ENCODE results near the gene CEBPZOS. TPM values are rescaled to one million over a fixed set of nuclear protein-coding genes. Genes with fewer than 3 reads are reported as not detected.
"Not testable (repeated sequence)": the region's sequence is repeated elsewhere in the genome, so short reads cannot be mapped to it uniquely, and the experiment has no call there.

Gene CEBPZOS
- total and polyA plus RNA-seq, 4 donors, result 9.1 to 22.9 (median 13.5) TPM

DNA sequence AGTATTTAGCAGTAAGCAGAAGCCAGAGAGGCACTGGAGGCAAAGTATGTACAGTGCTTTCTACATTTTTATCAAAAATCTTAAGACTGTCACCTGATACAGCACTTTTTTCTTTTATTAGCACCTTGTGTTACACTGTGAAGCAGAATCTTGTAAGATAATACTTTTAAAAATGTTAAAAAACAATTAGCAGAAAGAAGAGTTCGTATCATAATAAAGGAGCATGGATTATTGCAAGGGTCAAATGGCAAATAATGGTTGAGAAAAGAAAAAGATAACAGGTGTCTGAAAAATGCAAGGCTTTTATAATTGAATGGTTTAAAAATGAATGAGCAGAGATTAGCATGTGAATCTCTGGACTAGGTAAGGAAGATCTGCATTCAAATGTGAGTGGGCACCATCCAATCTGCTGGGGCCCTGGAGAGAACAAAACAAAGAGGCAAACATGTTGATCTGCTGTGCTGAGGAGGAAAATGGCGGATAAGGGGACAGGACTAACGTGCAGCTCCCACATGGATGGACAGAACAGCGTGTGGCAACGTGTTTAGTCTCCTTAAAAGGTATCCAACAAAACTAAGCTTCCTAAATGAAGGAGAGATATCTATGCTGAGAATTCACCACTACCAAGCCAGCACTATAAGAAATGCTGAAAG lies 9.5 kb downstream of the CEBPZOS start (continued):
- TF ChIP-seq, protein P1, sequence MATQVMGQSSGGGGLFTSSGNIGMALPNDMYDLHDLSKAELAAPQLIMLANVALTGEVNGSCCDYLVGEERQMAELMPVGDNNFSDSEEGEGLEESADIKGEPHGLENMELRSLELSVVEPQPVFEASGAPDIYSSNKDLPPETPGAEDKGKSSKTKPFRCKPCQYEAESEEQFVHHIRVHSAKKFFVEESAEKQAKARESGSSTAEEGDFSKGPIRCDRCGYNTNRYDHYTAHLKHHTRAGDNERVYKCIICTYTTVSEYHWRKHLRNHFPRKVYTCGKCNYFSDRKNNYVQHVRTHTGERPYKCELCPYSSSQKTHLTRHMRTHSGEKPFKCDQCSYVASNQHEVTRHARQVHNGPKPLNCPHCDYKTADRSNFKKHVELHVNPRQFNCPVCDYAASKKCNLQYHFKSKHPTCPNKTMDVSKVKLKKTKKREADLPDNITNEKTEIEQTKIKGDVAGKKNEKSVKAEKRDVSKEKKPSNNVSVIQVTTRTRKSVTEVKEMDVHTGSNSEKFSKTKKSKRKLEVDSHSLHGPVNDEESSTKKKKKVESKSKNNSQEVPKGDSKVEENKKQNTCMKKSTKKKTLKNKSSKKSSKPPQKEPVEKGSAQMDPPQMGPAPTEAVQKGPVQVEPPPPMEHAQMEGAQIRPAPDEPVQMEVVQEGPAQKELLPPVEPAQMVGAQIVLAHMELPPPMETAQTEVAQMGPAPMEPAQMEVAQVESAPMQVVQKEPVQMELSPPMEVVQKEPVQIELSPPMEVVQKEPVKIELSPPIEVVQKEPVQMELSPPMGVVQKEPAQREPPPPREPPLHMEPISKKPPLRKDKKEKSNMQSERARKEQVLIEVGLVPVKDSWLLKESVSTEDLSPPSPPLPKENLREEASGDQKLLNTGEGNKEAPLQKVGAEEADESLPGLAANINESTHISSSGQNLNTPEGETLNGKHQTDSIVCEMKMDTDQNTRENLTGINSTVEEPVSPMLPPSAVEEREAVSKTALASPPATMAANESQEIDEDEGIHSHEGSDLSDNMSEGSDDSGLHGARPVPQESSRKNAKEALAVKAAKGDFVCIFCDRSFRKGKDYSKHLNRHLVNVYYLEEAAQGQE (IDR thresholded peaks at IDR 0.05), result no peak
- TF ChIP-seq HNF4G (IDR thresholded peaks at IDR 0.05) (no peak), GABPA (IDR thresholded peaks at IDR 0.05 in 1 of 2, conservative IDR thresholded peaks at IDR 0.05 in 1 of 2) (no peak), TAF1 (conservative IDR thresholded peaks at IDR 0.05) (no peak), RXRA (IDR thresholded peaks at IDR 0.05) (no peak), HNF4A (conservative IDR thresholded peaks at IDR 0.05) (no peak), NR2F2 (IDR thresholded peaks at IDR 0.05) (no peak), JUND (IDR thresholded peaks at IDR 0.05) (no peak), SP1 (IDR thresholded peaks at IDR 0.05) (no peak), FOXA2 (IDR thresholded peaks at IDR 0.05) (no peak)
- TF ChIP-seq, protein P2, sequence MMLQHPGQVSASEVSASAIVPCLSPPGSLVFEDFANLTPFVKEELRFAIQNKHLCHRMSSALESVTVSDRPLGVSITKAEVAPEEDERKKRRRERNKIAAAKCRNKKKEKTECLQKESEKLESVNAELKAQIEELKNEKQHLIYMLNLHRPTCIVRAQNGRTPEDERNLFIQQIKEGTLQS (IDR thresholded peaks at IDR 0.05), result no peak
- TF ChIP-seq, protein P3, sequence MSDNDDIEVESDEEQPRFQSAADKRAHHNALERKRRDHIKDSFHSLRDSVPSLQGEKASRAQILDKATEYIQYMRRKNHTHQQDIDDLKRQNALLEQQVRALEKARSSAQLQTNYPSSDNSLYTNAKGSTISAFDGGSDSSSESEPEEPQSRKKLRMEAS (IDR thresholded peaks at IDR 0.05), result no peak

DNA sequence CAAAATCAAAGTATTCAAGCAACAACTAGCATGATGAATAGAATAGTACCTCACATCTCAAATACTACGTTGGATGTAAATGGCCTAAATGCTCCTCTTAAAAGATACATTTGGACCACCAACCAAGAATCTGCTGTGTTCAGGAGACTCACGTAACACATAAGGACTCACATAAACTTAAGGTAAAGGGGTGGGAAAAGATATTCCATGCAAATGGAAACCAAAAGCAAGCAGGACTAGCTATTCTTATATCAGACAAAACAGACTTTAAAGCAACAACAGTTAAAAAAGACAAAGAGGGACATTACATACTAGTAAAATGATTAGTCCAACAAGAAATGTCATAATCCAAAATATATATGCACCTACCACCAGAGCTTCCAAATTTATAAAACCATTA lies 10.5 kb downstream of the CEBPZOS start:
- H3K4me1 ChIP-seq (ENCODE audit: control insufficient read depth in 4 of 4, insufficient read depth in 4 of 4, low read length in 3 of 4); H3K9ac ChIP-seq (ENCODE audit: low read depth in 1 of 2, low read length in 2 of 2); H3K27ac ChIP-seq (ENCODE audit: low read depth in 1 of 2, low read length in 2 of 2); H3K27me3 ChIP-seq (ENCODE audit: control insufficient read depth in 4 of 4, insufficient read depth in 4 of 4, low read length in 3 of 4); H3K4me3 ChIP-seq (ENCODE audit: low read depth in 1 of 3, low read length in 3 of 3); DNase-seq (ENCODE audit: low spot score): not testable (repeated sequence)
- WGBS, result 98% methylated on average over 2 of the region's 2 CpGs
- peaks cover 2 to 82% (median 65%) of the 10 kb centered on the region in 4 donors for H3K36me3 ChIP-seq (ENCODE audit: control insufficient read depth in 4 of 4, insufficient read depth in 3 of 4, low read depth in 1 of 4, low read length in 3 of 4)
- H3K9me3 ChIP-seq (ENCODE audit: control insufficient read depth in 4 of 4, low read length in 3 of 4), result peaks cover 5 to 16% (median 10%) of the 10 kb centered on the region in 4 donors

DNA sequence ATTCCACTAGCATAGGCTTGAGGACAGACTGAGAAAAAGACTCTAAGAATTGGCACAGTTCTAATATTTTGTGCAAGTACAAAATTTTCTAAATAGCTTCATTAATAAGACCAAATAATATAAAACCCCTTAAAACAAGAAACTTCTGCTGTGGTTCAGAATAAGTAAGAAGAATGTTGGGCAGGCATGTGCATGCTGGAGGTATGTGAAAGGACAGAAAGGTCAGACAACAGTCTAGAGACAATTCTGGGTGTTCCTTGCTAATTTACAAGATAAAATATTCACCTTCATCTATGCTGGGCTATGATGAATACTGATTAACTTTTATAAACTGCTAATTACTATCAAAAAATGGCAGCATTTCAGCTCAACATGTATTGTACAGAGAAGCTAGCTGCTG lies 14.9 kb downstream of the CEBPZOS start:
- Histone ChIP-seq H3K9ac (ENCODE audit: low read depth in 1 of 2, low read length in 2 of 2) (no peak overlapping the region), H3K27ac (ENCODE audit: low read depth in 1 of 2, low read length in 2 of 2) (no peak overlapping the region), H3K4me3 (ENCODE audit: low read depth in 1 of 3, low read length in 3 of 3) (no peak overlapping the region), H3K9me3 (ENCODE audit: control insufficient read depth in 4 of 4, low read length in 3 of 4) (peaks cover 4 to 12% (median 7%) of the 10 kb centered on the region in 4 donors), H3K36me3 (ENCODE audit: control insufficient read depth in 4 of 4, insufficient read depth in 3 of 4, low read depth in 1 of 4, low read length in 3 of 4) (peaks cover 2 to 84% (median 62%) of the 10 kb centered on the region in 4 donors), H3K4me1 (ENCODE audit: control insufficient read depth in 4 of 4, insufficient read depth in 4 of 4, low read length in 3 of 4) (no peaks in the 10 kb centered on the region), H3K27me3 (ENCODE audit: control insufficient read depth in 4 of 4, insufficient read depth in 4 of 4, low read length in 3 of 4) (no peaks in the 10 kb centered on the region)
- TF ChIP-seq, protein P4, sequence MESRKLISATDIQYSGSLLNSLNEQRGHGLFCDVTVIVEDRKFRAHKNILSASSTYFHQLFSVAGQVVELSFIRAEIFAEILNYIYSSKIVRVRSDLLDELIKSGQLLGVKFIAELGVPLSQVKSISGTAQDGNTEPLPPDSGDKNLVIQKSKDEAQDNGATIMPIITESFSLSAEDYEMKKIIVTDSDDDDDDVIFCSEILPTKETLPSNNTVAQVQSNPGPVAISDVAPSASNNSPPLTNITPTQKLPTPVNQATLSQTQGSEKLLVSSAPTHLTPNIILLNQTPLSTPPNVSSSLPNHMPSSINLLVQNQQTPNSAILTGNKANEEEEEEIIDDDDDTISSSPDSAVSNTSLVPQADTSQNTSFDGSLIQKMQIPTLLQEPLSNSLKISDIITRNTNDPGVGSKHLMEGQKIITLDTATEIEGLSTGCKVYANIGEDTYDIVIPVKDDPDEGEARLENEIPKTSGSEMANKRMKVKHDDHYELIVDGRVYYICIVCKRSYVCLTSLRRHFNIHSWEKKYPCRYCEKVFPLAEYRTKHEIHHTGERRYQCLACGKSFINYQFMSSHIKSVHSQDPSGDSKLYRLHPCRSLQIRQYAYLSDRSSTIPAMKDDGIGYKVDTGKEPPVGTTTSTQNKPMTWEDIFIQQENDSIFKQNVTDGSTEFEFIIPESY (IDR thresholded peaks at IDR 0.05), result no peak
- no peak for DNase-seq (ENCODE audit: low spot score)

Data from liver (tissue), 9 donors.